ENCODE data around the gene LCE3D.
"Not testable (repeated sequence)": the region's sequence is repeated elsewhere in the genome, so short reads cannot be mapped to it uniquely, and the experiment has no call there.

Gene LCE3D, protein sequence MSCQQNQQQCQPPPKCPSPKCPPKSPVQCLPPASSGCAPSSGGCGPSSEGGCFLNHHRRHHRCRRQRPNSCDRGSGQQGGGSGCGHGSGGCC

DNA sequence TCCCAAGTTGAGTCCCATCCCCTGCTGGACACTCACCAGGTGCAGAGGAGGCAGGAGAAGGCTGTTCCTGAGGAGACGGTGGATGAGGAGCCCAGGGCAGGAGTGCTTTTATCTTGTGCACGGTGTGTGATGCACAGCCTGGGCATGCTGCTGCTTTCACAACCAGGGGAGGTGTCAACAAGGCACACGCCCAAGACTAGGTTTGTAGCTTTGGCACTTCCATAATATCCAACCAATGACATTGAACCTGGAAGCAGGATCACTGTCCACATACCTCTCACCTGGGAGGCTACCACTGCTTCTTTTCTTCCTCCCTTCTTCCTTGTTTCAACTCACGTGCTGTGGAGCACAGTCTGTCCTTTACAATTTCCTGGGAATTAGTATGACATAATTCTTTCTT, at the start of gene LCE3D:
Gene LCE3D (minus strand): TSS at position 84 of the 400 bp plus-strand sequence. CDS start 580 bp downstream, outside the sequence.
- peaks cover 4% of the 10 kb centered on the region for H3K27me3 Mint-ChIP-seq
- no peaks in the 10 kb centered on the region for H3K4me1 Mint-ChIP-seq (ENCODE audit: low read depth)
- no peak within 1 kb of the TSS for H3K4me3 Mint-ChIP-seq
- H3K36me3 Mint-ChIP-seq (ENCODE audit: low read depth): no peaks in the 10 kb centered on the region
- no peak within 1 kb of the TSS for H3K27ac Mint-ChIP-seq
- no peaks in the 10 kb centered on the region for H3K9me3 Mint-ChIP-seq

DNA sequence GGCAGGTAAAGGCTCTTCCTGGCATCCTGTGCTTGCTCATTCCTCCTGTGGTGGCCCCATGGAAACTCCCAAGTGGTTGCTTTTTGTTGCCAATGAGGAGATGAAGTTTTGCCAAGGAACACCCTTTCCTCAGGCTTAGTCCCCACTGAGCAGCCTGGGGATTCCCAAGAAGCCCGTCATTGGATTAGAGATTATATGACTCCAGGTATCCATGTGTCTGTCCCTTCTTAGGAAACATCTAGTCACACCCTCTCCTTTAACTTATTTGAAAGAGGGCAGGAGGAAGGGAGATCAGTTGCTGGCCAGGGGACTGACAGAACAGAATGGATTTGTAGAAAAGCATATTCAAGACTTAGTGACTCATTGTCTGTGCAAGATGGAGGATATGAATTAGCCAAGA, 46.4 kb upstream of the LCE3D start:
- no peaks in the 10 kb centered on the region for H3K36me3 Mint-ChIP-seq (ENCODE audit: low read depth)
- peaks cover 29% of the 10 kb centered on the region for H3K27me3 Mint-ChIP-seq
- no peaks in the 10 kb centered on the region for H3K4me1 Mint-ChIP-seq (ENCODE audit: low read depth)

DNA sequence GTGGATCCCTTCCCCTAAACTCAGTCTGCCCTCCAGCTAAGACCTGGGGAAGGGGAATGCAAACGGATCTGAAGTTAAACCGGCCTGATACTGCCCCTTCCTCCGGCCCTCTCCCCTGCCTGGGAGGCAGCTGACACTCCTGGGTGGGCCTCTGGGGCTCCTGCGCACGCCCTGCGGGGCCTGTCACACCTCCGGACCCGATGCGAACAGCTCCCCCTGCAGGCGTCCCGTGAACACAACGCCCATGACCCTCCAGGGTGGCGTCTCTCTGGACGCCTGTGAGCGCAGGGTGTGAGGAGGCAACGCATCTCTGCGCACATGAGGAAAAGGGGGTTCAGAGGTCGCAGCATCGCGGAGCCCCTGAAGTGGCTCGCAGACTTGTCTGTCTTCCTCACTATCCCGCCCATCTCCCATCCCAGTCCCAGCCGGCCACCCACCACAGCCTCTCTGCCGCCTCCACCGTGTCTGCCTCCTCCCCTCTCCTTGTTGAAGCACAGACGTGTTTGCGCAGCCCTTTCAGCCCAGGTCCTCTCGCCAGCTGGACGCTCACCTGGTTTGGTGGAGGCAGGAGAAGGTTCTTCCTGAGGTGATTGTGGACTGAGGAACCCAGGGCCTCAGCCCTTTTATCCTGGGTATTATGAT, 43.0 kb upstream of the LCE3D start:
- H3K36me3 Mint-ChIP-seq (ENCODE audit: low read depth): no peaks in the 10 kb centered on the region
- no peak overlapping the region for H3K27ac Mint-ChIP-seq
- H3K4me1 Mint-ChIP-seq (ENCODE audit: low read depth): no peaks in the 10 kb centered on the region
- H3K4me3 Mint-ChIP-seq: no peak overlapping the region
- H3K27me3 Mint-ChIP-seq: peaks cover 16% of the 10 kb centered on the region
- peaks cover 6% of the 10 kb centered on the region for H3K9me3 Mint-ChIP-seq

More for the DNA sequence above, 46.4 kb upstream of the LCE3D start:
- Mint-ChIP-seq H3K27ac (no peak overlapping the region), H3K4me3 (no peak overlapping the region), H3K9me3 (no peaks in the 10 kb centered on the region)

DNA sequence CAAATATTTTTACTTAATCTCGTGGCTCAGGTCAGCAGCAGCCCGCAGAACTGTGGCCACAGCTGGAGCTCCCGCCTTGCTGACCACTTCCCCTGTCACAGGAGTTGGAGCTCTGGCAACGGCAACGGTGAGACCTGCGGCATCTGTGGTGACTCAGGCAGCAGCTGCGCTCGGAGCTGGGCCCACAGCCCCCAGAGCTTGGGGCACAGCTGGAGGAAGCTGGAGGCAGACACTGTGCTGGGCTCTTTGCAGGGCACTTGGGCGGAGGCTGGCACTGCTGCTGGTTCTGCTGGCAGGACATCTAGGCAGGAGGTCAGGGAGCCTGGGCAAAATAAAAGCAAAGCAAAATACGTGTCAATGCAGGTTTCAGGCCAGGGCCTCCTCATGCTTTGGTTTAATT, 42.5 kb upstream of the LCE3D start, which contains the start of gene LCE3A:
Gene LCE3A (minus strand): TSS at position 301 of the 400 bp plus-strand sequence. CDS start 0 bp downstream, at position 301.
- Mint-ChIP-seq H3K36me3 (ENCODE audit: low read depth) (no peaks in the 10 kb centered on the region), H3K4me1 (ENCODE audit: low read depth) (no peaks in the 10 kb centered on the region), H3K9me3 (peaks cover 7% of the 10 kb centered on the region), H3K27ac (no peak within 1 kb of the TSS), H3K4me3 (no peak within 1 kb of the TSS), H3K27me3 (peaks cover 11% of the 10 kb centered on the region)

DNA sequence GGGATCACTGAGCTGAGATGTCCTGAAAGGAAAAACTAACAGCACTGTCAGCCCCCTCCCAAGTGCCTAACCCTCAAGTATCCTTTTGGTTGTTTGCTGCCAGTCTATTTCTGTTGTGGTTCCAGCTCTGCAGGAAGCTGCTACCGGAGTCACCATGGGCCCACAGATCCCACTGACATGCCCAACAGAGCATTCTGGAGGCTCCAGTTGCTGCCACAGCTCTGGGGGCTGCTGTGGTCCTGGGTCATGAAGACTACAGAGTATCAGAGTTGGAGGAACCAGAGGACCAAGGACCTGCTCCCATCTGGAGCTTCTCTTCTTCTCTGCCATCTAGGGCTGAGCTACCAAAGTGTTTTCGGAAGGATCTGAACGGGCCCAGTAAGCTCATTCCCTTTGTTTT, 41.7 kb upstream of the LCE3D start:
- Mint-ChIP-seq H3K4me3 (no peak overlapping the region), H3K36me3 (ENCODE audit: low read depth) (no peaks in the 10 kb centered on the region), H3K4me1 (ENCODE audit: low read depth) (no peaks in the 10 kb centered on the region), H3K27ac (no peak overlapping the region), H3K27me3 (peaks cover 9% of the 10 kb centered on the region), H3K9me3 (peaks cover 7% of the 10 kb centered on the region)

DNA sequence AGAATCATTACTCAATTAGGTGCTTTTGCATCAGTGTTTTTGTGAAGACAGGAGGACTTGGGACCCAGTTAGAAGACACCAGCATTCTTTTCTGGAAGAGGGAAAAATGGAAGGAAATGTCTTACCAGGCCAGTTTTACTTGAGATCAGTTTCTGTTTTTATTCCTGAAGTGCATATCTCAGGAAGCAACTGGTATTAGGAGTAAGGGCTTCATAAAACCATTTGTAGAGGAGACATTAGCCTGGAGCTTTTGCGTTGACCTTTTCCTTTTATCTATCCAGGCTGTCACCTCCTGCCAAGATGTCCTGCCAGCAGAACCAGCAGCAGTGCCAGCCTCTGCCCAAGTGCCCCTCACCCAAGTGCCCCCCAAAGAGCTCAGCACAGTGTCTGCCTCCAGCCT, 33.2 kb upstream of the LCE3D start, which contains the start of gene LCE3B:
Gene LCE3B (plus strand): TSS at position 301 of the 400 bp plus-strand sequence. CDS start 0 bp downstream, at position 301.
- no peaks in the 10 kb centered on the region for H3K27me3 Mint-ChIP-seq
- H3K9me3 Mint-ChIP-seq: peaks cover 3% of the 10 kb centered on the region
- H3K4me1 Mint-ChIP-seq (ENCODE audit: low read depth): no peaks in the 10 kb centered on the region
- H3K36me3 Mint-ChIP-seq (ENCODE audit: low read depth): no peaks in the 10 kb centered on the region
- no peak within 1 kb of the TSS for H3K4me3 Mint-ChIP-seq
- no peak within 1 kb of the TSS for H3K27ac Mint-ChIP-seq

DNA sequence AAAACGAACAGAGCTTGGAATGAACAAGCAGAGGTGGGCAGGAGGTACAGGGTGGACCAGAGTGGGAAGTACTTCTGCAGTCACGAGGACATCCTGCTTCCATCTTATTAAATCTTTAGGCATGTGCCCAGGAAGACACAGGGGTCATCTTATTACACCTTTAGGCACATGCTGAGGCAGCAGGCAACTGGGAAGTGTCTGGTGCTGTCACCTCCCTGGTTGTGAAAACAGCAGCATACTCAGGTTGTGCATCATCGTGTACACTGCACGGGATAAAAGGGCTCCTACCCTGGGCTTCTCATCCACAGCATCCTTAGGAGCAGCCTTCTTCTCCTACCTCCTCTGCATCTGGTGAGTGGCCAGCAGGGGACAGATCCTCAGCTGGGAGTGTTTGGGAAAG, 19.6 kb upstream of the LCE3D start, which contains the start of gene LCE3C:
Gene LCE3C (plus strand): TSS at position 301 of the 400 bp plus-strand sequence. CDS start 498 bp downstream, outside the sequence.
- Mint-ChIP-seq H3K27ac (no peak within 1 kb of the TSS), H3K36me3 (ENCODE audit: low read depth) (no peaks in the 10 kb centered on the region), H3K27me3 (no peaks in the 10 kb centered on the region), H3K4me1 (ENCODE audit: low read depth) (no peaks in the 10 kb centered on the region), H3K4me3 (no peak within 1 kb of the TSS), H3K9me3 (no peaks in the 10 kb centered on the region)

DNA sequence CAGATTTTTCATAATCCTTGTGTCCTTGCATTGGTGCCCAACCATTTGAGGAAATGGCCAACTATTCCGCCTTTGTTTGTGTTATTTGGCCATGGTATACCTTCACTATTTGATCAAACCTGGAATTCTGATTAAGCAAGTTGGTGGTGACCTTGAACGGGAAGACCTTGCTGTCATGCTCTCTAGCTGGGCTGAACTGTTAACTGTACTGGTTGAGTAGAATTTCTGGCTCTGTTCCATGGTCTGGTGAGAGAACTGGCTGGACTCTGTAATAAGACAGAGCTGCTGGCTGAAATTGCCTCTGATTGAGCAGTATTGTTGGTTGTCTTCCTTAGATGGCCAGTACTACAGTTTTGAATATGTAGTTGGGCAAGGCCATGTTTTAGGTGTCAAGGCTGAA, 16.7 kb upstream of the LCE3D start:
- H3K27me3 Mint-ChIP-seq: no peaks in the 10 kb centered on the region
- no peaks in the 10 kb centered on the region for H3K4me1 Mint-ChIP-seq (ENCODE audit: low read depth)
- H3K9me3 Mint-ChIP-seq: no peaks in the 10 kb centered on the region
- no peak overlapping the region for H3K27ac Mint-ChIP-seq
- H3K36me3 Mint-ChIP-seq (ENCODE audit: low read depth): no peaks in the 10 kb centered on the region
- H3K4me3 Mint-ChIP-seq: no peak overlapping the region

DNA sequence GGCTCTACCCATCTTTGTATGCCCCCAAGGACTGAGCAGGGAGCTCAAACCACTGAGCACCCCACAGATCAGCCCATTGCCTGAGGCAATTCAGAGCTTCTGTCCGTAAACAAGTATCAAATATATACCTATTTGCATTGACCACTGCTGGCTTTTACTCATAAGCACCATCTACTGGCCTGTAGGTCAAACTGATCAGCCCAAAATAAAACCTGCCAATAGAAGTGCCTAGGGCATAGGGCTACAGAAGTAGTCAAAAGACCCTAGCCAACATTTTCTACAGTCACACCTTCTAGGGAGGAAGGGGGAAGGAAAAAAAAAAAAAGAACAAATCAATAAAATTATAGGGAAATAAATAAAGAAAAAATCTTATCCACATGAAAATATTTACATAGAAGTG, 5.3 kb upstream of the LCE3D start:
- Mint-ChIP-seq H3K36me3 (ENCODE audit: low read depth) (no peaks in the 10 kb centered on the region), H3K9me3 (no peaks in the 10 kb centered on the region), H3K4me3 (no peak overlapping the region), H3K27me3 (peaks cover 2% of the 10 kb centered on the region), H3K4me1 (ENCODE audit: low read depth) (no peaks in the 10 kb centered on the region), H3K27ac (no peak overlapping the region)

DNA sequence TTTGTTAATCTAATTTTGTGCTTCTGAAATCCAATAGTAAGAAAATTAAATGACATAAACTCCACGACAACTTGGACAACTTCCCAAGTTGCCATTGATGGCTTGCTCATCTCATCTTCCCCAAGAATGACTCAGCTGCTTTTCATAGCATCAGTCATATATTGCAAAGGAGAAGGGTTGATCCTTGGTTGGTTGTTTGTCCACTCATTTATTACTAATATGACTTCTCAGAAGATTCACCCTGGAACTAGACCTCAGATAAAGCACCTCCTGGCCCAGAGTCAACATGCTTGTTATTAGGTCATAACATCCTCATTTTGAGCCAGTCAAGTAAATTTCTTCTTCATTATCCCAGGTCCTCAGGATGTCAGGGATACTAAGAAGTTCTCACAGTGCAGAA, 2.3 kb upstream of the LCE3D start:
- H3K4me1 Mint-ChIP-seq (ENCODE audit: low read depth): no peaks in the 10 kb centered on the region
- H3K9me3 Mint-ChIP-seq: no peaks in the 10 kb centered on the region
- peaks cover 4% of the 10 kb centered on the region for H3K27me3 Mint-ChIP-seq
- H3K4me3 Mint-ChIP-seq: no peak overlapping the region
- no peaks in the 10 kb centered on the region for H3K36me3 Mint-ChIP-seq (ENCODE audit: low read depth)
- H3K27ac Mint-ChIP-seq: no peak overlapping the region

DNA sequence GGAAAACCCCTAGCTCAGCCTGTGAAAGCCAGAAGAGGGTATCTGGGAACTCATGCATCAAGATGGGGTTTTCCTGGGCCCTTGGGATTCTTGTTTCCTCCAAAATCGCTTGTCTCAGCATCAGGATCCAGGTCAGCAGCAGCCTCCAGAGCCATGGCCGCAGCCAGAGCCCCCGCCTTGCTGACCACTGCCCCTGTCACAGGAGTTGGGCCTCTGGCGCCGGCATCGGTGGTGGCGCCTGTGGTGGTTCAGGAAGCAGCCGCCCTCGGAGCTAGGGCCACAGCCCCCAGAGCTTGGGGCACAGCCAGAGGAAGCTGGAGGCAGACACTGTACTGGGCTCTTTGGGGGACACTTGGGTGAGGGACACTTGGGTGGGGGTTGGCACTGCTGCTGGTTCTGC, 790 bp downstream of the LCE3D start:
- not testable (repeated sequence) for H3K9me3 Mint-ChIP-seq; H3K4me1 Mint-ChIP-seq (ENCODE audit: low read depth); H3K4me3 Mint-ChIP-seq; H3K36me3 Mint-ChIP-seq (ENCODE audit: low read depth); H3K27me3 Mint-ChIP-seq; H3K27ac Mint-ChIP-seq

DNA sequence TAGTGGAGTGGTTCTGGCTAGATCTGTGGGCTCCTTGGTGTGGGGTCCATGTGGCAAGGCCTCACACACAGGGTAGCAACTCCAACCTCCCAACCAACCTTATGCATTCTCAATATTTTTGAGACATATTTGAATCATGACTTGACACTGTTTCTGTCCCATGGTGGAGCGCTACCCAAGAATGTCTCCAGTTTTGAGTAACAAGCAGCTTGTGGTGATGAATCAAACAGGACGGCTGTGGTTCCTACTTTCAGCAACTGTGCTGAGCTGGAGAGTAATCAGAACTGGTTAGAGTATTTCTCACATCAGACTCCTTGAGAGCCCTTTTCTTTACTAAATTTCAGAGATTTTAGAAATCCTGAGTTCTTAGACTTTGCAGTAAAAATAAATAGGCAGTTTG, 3.1 kb downstream of the LCE3D start:
- H3K4me1 Mint-ChIP-seq (ENCODE audit: low read depth): no peaks in the 10 kb centered on the region
- H3K27ac Mint-ChIP-seq: no peak overlapping the region
- H3K27me3 Mint-ChIP-seq: peaks cover 21% of the 10 kb centered on the region
- H3K9me3 Mint-ChIP-seq: no peaks in the 10 kb centered on the region
- no peaks in the 10 kb centered on the region for H3K36me3 Mint-ChIP-seq (ENCODE audit: low read depth)
- no peak overlapping the region for H3K4me3 Mint-ChIP-seq

DNA sequence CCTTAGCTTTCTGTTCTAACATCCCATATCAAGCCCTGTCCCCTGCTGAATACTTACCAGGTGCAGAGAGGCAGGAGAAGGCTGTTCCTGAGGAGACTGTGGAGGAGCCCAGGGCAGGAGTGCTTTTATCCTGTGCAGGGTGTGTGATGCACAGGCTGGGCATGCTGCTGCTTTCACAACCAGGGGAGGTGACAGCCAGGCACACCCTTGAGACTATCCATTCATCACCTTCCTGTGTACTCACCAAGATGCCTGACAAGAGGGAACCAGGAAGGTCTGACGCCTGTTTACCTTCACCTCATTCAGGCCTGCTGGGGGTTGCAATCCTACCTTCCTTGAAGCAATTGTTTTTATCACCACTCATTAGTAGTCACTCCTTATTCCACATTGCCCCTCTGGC, 13.6 kb downstream of the LCE3D start, which contains the start of gene LCE3E:
Gene LCE3E (minus strand): TSS at position 100 of the 400 bp plus-strand sequence. CDS start 572 bp downstream, outside the sequence.
- H3K27me3 Mint-ChIP-seq: peaks cover 23% of the 10 kb centered on the region
- no peak within 1 kb of the TSS for H3K4me3 Mint-ChIP-seq
- peaks cover 8% of the 10 kb centered on the region for H3K9me3 Mint-ChIP-seq
- H3K27ac Mint-ChIP-seq: no peak within 1 kb of the TSS
- no peaks in the 10 kb centered on the region for H3K4me1 Mint-ChIP-seq (ENCODE audit: low read depth)
- no peaks in the 10 kb centered on the region for H3K36me3 Mint-ChIP-seq (ENCODE audit: low read depth)

DNA sequence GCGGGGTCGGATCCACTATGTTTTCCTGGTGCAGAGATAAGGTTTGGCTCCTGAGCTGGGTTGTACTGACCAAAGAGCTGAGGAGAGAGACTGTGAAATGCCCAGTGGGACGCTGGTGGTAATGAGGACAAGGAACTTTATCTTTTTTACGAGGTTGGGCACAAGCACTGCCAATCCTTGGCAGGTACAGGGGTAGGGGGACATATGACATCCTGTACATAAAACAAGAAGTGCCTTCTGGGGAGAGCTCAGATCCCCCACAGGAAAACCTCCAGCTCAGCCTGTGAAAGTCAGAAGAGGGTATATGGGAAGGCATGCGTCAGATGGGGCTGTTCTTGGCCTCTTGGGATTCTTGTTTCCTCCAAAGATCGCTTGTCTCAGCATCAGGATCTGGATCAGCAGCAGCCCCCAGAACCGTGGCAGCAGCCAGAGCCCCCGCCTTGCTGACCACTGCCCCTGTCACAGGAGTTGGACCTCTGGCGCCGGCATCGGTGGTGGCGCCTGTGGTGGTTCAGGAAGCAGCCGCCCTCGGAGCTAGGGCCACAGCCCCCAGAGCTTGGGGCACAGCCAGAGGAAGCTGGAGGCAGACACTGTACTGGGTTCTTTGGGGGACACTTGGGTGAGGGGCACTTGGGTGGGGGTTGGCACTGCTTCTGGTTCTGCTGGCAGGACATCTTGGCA, 14.6 kb downstream of the LCE3D start:
- H3K4me3 Mint-ChIP-seq: no peak overlapping the region
- H3K27ac Mint-ChIP-seq: no peak overlapping the region
- no peaks in the 10 kb centered on the region for H3K36me3 Mint-ChIP-seq (ENCODE audit: low read depth)
- peaks cover 8% of the 10 kb centered on the region for H3K9me3 Mint-ChIP-seq
- H3K27me3 Mint-ChIP-seq: peaks cover 13% of the 10 kb centered on the region
- H3K4me1 Mint-ChIP-seq (ENCODE audit: low read depth): no peaks in the 10 kb centered on the region

DNA sequence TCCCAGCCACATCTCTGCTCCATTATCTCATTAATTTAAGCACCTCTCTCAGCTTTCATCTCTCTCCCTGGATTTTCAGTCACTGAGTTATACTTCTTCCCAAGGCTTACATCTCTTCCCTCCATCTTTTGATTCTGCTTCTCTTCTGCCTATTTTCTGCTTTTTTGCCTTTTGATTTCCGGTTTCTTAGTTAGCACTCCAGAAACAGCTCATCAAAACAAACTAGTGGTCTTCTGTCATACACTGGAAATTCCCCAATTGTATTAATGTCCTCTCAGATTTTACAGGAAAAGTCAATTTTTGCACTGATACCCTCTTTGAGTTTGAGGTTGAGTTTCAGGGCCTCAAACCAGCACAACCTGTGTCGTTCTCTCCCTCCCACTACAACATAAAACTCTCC, 15.2 kb downstream of the LCE3D start:
- Mint-ChIP-seq H3K27me3 (peaks cover 12% of the 10 kb centered on the region), H3K36me3 (ENCODE audit: low read depth) (no peaks in the 10 kb centered on the region), H3K9me3 (peaks cover 8% of the 10 kb centered on the region), H3K4me1 (ENCODE audit: low read depth) (no peaks in the 10 kb centered on the region), H3K4me3 (no peak overlapping the region), H3K27ac (no peak overlapping the region)

All from stimulated activated naive CD8-positive, alpha-beta T cell treated with anti-CD3 and anti-CD28 coated beads, Interleukin-15, Interleukin-2, amounts not matched to agents 100 ng/mL and 50 ng/mL, for 24 hours (primary cell).